GM21825 (cell line): Measurements from ENCODE around the gene RASAL3.

ENCODE experiments used
- ATAC-seq: cut with Tn5 transposase; IDR thresholded peaks from one replicate; pipeline ENCODE4 v1.9.1; 2021; ENCODE audit warnings: mild to moderate bottlenecking, moderate library complexity; ENCODE audit not compliant: unreplicated experiment

RASAL3 gene

DNA sequence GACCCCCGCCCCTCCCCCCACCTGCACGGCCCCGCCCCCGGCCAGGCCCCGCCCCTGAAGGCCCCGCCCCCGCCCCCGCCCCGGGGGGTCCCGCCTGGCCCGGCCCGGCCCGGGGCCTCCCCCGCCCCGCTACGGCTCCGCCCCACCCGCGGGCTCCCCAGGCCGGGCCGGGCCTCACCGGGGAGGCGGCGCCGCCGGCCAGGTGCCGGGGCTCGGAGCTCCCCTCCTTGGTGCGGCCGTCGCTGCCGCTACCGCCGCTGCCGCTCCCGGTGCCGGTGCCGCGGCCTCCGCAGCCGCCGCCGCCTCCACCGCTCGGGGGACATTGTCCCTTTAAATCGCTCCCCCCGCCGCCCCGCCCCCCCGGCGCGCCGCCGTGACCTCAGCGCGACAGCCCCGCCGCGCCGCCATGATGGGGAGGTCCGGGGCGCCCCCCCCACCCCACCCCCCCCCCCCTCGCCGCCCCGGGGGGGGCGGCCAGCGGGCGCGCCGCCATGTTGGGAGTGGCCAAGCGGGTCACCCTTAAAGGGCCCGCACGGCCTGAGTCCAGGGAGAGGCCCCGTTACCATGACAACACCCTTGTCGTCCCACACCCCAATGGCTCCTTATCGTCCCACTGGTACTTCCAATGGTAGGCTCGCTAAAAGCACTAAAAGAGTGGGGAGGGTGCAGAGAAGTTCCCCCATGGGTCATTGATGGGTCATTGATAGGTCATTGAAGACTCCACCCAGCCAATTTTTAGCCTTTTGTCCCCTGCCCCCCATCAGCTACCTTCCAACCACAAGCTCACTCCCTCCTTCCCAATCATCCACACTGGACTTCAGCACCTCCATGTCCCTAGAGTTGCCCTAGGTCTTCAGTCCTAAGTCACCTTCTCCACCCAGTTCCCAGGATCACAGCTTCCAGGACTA, 14.5 kb downstream of the RASAL3 start, which contains the start of gene WIZ:
Gene WIZ, minus strand, starts transcription at position 337 of the 908 bp plus-strand sequence. CDS start 1,649 bp downstream, outside the sequence.
- no peak for ATAC-seq

DNA sequence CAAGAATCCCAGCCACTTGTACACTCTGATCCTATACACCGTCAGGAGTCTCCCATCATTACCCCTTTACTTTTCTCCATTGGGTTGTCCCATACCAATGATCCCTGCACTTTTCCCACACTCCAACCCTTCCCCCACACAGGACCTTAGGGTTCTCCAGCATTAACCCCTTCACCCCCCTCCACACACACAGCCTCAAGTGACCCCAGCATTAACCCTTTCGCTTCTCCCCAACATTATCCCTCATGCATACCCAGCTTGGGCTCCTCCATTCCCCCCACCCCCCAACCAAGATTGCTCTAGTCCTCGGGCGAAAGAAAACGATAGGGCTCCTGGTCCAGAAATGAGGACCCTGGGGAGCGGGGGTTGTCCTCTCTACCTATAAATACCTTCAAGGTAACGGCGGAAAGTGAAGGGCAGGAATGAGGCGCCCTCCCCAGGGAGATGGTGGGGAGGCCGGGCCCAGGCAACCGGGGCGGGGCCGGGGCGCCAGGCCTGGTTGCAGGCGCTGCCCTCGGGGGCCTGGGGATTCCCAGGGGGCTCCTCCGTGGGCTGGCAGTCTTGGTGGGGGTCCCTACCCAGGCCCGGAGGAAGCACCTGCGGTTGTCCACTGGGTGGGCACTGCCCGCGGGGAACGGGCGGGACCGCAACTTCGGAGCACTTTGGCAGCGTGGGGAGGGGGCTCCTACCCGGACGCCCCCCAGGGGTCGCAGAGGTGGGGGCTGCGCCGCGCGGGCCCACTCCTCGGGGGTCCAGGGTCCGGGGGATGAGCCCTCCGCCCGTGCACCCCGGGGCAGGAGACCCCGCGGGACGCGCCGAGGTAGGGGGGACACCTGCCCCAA, 15.3 kb downstream of the RASAL3 start:
- ATAC-seq = no peak

DNA sequence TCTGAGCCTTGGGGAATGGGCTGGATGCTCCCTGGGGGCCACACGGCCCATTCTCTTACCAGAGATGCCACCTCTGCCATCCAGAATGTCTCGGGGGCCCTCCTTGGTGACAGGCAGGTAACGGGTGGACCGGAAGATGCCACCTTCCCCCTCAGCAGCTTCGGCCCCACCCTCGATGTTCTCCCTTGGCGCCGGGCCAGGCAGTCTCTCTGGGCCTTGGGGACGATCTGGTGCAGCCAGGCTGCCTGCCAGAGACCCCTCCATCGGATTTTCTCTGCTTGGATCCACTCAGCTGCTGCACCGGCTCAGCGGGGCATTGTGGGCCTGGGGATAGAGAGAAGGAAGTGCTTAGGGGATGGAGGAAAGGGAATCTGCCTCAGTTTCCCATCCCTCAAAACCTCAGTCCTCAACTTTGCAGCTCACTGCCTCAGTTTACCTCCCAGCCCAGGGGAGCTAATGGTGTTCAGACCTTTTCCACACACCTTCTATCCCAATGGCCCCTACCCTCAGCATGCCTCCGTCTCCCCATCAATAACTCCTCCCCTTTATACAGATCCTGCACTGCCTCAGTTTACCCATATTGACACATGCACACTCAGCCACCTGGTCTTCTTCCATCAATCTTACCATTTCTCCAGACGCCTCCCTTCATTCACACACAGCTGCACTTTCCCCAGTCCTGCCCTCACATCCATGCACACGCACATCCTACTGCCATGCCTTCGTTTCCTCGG, 16.1 kb downstream of the RASAL3 start:
- ATAC-seq = no peak

DNA sequence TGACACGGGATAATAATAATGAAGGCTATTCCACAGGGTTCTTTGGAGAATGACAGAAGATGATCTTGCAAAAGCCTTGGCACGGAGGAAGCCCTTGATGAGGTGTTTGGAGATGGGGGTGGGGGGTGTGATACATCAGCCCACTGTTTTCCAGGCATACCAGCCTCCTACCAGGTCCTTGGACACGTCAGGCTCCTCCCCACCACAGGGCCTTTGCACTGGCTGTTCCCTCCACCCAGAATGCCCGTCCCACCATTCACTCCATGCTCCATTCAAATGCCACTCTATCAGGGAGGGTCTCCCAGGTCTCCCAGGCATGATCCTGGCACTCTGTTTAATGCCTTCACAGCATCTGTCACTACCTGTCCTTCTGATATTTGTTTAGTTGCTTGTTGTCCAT, 17.3 kb downstream of the RASAL3 start:
- no peak for ATAC-seq

DNA sequence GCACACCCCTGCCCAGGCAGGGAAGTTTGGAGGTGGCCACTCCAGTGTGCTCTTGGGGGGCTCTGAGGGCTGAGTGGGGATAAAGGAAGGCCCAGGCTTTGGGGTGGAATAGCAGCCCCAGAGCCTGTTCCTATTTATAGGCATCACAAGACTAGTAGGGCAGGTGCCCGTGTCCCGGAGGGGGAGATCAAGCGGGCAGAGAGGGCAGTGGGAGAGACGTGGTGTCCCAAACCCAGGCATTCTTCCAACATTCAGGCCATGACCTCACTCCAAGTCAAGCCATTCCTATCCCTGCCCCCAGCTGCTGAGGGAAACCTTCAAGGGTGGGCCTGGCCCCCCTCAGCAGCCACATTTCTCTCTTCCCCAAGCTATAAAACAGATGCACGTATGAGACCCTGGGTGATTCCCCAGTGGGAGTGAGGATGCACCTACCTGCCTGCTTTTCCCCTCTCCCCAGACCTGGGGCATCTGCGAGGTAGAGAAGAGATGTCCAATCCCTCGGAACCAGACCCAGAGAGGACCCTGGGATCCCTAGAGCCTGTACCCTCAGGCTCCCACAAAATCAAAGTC, 18.5 kb downstream of the RASAL3 start:
- no peak for ATAC-seq

DNA sequence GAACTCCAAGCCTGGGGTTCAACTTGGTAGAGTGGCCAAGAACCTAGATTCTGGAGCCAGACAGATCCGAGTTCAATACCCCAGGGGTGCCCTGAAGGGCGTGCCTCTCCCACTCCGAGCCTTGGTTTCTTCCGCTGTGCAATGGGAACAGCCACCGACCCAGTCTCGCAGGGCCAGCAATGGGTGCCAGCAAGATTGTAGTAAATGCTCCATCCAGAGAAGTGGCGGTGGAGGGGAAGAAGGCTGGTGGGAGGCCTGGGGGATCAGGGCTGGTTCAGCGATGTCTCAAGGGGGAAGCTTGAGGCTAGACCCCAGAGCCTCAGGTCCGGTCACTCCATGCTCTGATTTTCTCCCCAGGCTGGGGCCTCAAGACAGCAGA, 19.1 kb downstream of the RASAL3 start:
- no peak for ATAC-seq

DNA sequence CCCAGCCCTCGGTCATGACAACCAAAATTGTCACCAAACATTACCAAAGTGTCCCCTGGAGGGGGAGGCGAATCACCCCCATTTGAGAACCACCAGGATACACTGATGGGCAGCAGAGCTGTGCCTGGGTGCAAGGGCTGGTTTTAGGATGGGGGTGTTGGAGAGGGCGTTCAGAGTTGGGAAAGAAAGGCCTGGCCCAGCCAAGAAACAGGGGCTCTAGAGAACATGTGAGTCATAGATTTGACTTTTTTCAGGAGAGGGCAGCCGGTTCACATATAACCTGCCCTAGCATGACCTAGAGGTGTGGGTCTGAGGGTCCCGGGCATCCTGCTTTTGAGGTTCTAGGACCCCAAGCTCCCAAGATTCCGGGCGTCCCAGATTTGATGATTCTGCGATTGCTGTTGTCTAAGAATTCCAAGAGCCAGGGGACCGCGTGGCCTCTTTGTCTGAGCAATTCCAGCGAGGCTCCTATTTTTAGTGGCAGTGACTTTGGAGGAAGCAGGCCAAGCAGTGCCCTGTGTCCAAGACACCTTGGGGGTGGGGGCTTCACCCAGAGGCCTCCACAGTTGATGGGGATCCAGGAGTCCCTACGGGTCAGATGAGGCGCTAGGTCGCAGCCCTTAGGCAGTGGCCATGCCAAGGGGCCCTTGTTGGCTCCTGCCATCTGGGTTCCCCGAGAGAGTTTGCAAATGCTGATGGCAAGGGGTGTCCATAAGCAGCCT, 19.7 kb downstream of the RASAL3 start:
- ATAC-seq = no peak

DNA sequence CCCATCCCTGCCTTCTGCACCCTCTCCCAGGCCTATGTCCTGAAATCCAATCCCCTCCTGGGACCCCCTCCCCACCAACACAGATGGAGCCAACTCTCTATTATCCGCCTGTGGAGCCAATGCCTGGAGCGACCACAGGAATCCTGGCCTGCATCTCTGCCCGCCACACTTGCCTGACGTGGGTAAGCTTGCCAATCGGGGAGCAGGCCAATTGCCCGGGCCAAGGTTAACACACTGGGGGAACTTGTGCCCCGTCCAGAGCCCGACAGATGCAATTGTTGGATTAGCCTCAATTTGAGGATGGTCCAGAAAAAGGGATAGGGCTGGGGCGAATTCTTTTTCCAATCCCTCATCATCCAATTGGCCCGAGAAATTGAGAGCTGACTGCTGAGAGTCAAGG, 20.5 kb downstream of the RASAL3 start:
- no peak for ATAC-seq

DNA sequence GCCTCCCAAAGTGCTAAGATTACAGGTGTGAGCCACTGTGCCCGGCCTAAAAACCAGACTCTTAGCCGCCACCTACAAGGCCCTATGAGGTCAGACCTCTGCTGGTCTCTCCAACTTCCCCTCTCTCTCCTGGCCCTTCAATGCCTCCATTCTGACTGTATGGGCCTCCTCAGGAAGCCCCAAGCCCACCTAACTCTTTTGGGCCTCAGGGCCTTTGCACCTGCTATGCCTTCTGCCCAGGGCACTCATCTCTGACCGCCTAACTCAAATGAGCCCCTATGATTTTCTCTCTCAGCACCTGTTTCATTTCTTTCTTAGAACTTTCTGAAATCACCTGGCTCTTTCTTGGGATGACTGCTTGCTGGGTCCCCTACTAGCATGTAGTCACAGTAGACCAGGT, 21.0 kb downstream of the RASAL3 start:
- ATAC-seq = no peak

DNA sequence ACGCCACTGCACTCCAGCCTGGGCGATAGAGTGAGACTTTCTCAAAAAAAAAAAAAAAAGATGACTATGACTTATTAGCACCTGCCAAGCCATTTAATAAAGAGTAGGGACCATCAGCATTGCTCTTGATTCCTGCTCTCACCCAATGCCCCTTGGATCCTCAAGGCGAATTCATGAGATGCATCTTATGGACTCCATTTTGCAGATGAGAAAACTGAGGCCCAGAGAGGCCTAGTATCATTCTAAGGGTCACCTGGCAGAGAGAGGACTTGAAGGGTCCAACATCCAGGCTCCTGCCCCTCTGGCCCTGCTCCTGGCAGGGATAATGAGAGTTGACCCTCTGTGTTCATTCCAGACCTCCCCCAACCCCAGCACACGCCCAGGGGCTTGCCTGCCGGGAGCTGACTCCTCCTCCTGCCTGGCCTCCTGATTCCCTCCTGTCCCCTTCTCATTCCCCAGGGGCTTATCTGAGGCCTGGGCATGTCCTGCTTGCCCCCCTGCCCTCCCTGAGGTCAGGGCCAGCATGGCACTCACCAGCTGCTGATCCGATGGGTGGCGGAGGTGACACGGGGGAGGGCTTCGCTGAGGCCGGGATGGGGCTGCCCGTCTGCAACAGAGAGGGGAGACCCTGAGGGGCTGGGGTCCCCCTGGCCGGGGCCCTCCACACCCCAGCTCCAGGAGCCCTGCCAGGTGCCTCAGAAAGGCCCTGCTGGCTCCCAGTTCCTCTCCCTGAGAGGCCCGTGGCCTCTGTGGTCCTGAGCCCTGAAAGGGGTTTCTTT, 22.0 kb downstream of the RASAL3 start:
- ATAC-seq = no peak

DNA sequence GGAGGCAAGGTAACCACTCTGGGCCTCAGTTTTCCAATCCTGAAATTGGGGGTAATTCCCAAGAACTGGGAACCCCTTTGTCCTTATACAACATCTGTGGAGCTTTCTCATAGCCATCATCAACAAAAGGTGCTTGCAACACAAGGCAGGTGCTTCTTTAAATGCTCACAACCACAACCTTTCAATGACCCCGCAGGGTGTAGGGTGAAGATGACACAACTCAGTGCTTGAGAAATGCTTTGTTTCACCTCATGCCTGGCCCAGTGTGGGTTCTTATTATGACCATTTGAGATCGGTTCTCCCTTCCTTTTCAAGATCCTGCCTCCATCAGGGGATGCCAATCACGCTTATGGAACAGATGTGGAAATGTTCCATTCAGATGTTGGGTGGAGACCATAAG, 23.0 kb downstream of the RASAL3 start:
- no peak for ATAC-seq

DNA sequence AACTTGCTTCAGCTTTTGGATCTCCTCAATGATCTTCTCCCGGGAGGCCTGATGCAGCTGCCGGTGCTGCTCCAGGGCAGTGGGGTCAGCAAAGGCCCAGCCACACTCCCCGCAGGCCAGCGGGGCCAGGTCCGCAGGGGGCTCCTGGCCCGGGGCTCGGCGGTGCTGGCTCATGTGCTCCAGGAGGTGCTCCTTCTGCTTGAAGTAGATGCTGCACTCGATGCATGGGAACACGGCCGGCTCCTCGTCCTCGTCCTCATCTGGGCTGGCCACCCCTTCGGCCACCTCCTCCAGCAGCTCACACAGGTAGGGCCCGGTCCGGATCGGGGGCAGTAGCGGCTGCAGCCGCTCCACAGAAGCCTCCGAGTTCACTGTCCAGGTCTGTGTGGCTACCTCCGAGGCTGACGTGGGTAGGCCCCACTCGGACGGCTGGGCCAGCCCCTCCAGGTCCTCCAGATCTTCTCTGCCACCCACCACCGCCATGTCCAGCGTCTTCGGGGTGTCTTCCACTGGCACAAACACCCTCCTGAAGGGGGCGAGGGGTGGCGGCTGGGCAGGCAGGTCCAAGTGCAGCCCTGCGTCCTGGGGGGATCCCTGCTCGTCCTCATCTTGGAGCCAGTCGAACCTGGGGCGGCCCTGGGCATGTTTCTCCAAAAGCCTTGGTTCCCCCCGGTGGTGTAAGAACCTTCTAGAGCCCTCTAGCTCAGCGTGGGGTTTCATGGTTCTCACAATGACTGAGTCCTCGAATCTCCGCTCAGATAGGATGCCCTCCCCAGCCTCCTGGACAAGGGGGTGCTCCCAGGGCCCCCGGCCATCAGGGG, 24.3 kb downstream of the RASAL3 start:
- no peak for ATAC-seq

DNA sequence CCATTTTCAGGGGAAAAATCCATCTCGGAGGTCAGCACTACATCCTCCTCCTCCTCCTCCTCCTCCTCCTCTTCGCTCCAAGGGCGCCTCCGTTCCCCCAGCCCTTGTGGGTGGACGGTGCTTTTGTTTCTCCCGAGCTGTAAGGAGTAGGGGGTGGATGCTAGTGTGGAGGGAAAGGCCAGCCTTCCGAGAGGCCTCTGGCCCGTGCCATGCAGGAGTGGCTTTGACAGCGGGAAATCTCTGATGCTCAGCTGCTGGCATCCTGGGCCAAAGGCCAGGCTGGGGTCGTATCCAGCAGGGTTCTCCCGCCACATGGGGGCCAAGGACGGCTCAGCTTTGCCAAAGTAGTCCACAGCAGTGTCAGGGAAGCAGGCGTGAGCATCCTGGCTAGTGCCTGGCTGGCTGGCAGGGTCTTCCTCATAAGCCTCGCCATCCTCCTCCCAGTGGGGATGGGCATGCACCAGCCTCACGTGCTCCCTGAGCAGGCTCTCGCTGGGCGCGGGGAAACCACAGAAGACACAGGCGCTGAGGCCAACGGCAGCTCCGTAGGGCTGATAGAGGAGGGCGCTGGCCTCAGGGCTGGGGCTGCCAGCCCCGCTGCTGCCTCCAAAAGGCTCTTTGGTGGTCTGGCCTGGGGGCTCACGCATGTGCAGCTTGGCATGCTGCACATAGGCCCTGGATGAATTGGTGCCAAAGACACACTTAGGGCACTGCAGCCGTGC, 25.1 kb downstream of the RASAL3 start:
- no peak for ATAC-seq

DNA sequence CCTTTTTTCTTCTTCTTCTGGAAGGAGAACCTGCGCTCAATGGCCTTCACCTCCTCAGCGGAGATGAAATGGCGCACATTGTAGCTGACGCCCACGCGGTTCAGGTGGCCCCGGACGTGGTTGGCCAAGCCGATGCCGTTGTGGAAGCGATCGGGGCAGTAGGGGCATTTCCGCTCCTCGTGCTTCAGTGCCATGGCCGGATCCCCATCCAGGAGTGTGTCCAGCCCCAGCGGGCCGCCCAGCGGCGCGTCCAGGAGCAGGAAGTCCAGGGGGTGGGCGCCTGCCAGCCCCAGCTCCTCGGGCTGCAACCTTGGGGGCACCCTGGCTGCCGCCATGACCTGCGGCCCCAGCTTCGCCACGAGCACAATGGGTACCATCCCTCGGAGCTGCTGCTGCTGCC, 25.8 kb downstream of the RASAL3 start:
- ATAC-seq = no peak

DNA sequence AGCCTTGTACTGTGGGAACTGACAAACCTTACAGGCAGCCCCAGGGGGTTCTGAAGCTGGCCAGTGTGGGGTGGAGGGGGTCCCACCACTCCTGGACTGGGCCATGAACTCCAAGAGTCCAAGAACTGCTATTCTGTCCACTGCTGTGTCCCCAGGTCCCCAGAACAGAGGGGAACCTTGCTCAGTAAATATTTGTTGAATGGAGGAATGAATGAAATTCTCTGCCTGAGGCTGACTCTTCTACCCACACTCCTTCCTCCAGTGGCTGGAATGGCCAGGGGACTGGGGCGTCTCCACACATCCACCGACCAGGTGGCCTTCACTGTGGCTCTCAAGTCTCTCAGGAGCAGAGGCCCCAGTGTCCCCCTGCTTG, 26.2 kb downstream of the RASAL3 start:
- ATAC-seq = no peak

DNA sequence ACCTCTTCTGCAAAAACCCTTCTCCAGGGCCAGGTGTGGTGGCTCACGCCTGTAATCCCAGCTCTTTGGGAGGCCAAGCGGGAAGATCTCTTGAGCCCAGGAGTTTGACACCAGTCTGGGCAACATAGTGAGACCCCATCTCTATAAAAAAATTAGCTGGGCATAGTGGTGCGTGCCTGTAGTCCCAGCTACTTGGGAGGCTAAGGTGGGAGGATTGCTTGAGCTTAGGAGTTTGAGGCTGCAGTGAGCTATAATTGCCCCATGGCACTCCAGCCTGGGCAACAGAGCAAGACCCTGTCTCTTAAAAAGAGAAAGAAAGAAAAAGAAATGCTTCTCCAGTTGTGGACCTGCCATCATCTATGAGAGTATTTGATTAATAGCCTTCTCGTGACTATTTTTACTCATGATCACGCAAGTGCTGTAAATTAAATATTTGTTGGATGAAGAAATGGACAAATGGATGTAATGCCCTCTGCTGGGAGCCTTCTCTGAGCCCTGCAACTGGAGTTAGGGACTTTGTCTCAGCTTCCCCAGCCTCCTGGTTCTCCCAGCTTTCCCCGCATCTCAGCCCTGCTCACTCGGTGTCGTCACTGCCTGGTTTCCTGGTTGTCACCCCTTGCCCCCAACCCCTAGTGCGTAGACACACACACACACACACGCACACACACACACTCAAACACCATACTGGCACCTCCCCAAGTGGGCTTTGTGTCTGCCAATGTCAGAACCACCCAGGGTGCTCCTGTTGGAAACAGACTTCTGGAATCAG, 26.8 kb downstream of the RASAL3 start:
- ATAC-seq = no peak

DNA sequence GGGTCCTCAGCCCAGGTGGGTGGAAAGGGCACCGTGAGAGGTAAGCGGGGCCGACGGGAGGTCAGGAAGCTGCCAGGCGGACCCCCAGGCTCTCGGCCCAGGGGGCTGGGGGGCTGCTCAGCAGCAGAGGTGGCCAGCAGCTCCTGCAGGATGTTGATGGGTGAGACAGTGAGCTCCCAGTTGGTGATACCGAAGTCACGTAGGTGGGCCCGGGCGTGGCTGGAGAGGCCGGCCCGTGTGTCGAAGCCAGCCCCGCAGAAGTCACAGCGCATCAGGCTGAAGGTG, 27.6 kb downstream of the RASAL3 start:
- no peak for ATAC-seq
